Frontal cortex (tissue), 4 donors: ENCODE results near the gene FBXL20. TPM values are rescaled to one million over a fixed set of nuclear protein-coding genes. Genes with fewer than 3 reads are reported as not detected.
"Not testable (repeated sequence)": the region's sequence is repeated elsewhere in the genome, so short reads cannot be mapped to it uniquely, and the experiment has no call there.

Experiments
- DNase-seq, 2 donors: peaks; one replicate each; pipeline ENCODE4 v3.0.0; 2012; ENCODE audit warnings: low spot score in 2 of 2
- FAIRE-seq: peaks from 2 replicates; lab custom pipeline; 2012; peaks lifted over from hg19 to GRCh38; lab: Jason Lieb, UNC
- total RNA-seq: library from RNA; depleted of rRNA; stranded (reverse); fragments of >200 nt; gene quantifications from one replicate; pipeline ENCODE4 v1.2.3, GENCODE V29; 2014
- donor health status: control.
- donor health status: control.
- donor health status: control.

The FBXL20 gene
- 18.3 TPM for total RNA-seq

GRCh38 chr17:39401412-39402243, at the start of gene FBXL20:
FBXL20 (minus strand) TSS chr17:39401626; CDS start chr17:39401402, 224 bp downstream.
- FAIRE-seq (no peak), DNase-seq (peak; percentile 90 to 94)

GRCh38 chr17:39450847-39451581, 49.6 kb upstream of the FBXL20 start, which contains the start of gene MED1:
MED1 (minus strand) TSS chr17:39451263; CDS start chr17:39451062, 201 bp downstream.
- peak; percentile 64 to 96 for DNase-seq
- no peak for FAIRE-seq

- FAIRE-seq: no peak
- no peak for DNase-seq
These were observed 48.6 kb upstream of the FBXL20 start for GRCh38 chr17:39450051-39450450.

GRCh38 chr17:39447561-39447960, 46.1 kb upstream of the FBXL20 start:
- DNase-seq: no peak
- no peak for FAIRE-seq

- no peak for FAIRE-seq
- no peak for DNase-seq
These were observed 41.9 kb upstream of the FBXL20 start for GRCh38 chr17:39443326-39443725.

GRCh38 chr17:39439868-39440267, 38.4 kb upstream of the FBXL20 start:
- not testable (repeated sequence) for FAIRE-seq, DNase-seq

GRCh38 chr17:39429600-39429999, 28.2 kb upstream of the FBXL20 start:
- FAIRE-seq (no peak), DNase-seq (no peak)

GRCh38 chr17:39416141-39416540, 14.7 kb upstream of the FBXL20 start:
- FAIRE-seq (no peak), DNase-seq (no peak)

GRCh38 chr17:39410279-39410678, 8.9 kb upstream of the FBXL20 start:
- DNase-seq (no peak), FAIRE-seq (no peak)

GRCh38 chr17:39408360-39408759, 6.9 kb upstream of the FBXL20 start:
- DNase-seq: no peak
- FAIRE-seq: no peak

GRCh38 chr17:39406951-39407350, 5.5 kb upstream of the FBXL20 start:
- FAIRE-seq: no peak

GRCh38 chr17:39405436-39405835, 4.0 kb upstream of the FBXL20 start:
- FAIRE-seq (no peak), DNase-seq (no peak)

More at GRCh38 chr17:39406951-39407350, 5.5 kb upstream of the FBXL20 start:
- no peak for DNase-seq

- FAIRE-seq (no peak), DNase-seq (no peak)
These were observed 3.3 kb upstream of the FBXL20 start for GRCh38 chr17:39404542-39405378.

- FAIRE-seq: no peak
- DNase-seq: no peak
These were observed 1.6 kb upstream of the FBXL20 start for GRCh38 chr17:39402890-39403605.

- FAIRE-seq: no peak
- peak; percentile 90 to 96 for DNase-seq
These were observed 941 bp upstream of the FBXL20 start for GRCh38 chr17:39402244-39402889.

- DNase-seq: peak in 1 of 2 donors; percentile 22
- no peak for FAIRE-seq
These were observed 647 bp downstream of the FBXL20 start for GRCh38 chr17:39400547-39401411.

GRCh38 chr17:39399791-39400190, 1.6 kb downstream of the FBXL20 start:
- DNase-seq: no peak
- no peak for FAIRE-seq

- FAIRE-seq: no peak
- DNase-seq: no peak
These were observed 7.7 kb downstream of the FBXL20 start for GRCh38 chr17:39393736-39394135.
